ENCODE measurements around the gene NAA35. TPM values are rescaled to one million over a fixed set of nuclear protein-coding genes. Genes with fewer than 3 reads are reported as not detected.

NAA35 gene
- total and polyA plus RNA-seq, 9 of the 15 experiments (the other 6 are each of a cell fraction or from before 2014, with no cell fraction given), result 17.7 to 43.9 (median 29.0) TPM

DNA sequence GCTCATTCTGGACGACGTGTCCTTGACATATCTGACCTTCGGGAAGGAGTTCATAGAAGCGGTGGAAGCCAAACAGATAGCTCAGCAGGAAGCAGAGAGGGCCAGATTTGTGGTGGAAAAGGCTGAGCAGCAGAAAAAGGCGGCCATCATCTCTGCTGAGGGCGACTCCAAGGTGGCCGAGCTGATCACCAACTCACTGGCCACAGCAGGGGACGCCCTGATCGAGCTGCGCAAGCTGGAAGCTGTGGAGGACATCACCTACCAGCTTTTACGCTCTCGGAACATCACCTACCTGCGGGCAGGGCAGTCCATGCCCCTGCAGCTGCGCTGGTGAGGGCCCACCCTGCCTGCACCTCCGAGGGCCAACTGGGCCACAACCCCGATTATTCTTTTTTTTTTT, 41.6 kb upstream of the NAA35 start:
- no peak for ATAC-seq
- in situ Hi-C loops (cut with MboI), result no loop called here
- 53% methylated on average over 8 of the region's 16 CpGs for WGBS (ENCODE audit: insufficient coverage, low coverage, missing lambda C conversion rate)

More for the DNA sequence above, 41.6 kb upstream of the NAA35 start:
- no peak for TF ChIP-seq PKNOX1 (IDR thresholded peaks at IDR 0.05)
- TF ChIP-seq SRSF9 (IDR thresholded peaks at IDR 0.05; ENCODE audit: borderline replicate concordance, low read depth, low read length), result no peak
- TF ChIP-seq RAD21 (CRISPR knock-in tag; conservative IDR thresholded peaks at IDR 0.05 in 1 of 2, IDR thresholded peaks at IDR 0.05 in 1 of 2), result no peak
- no peak for TF ChIP-seq ELF2 (CRISPR knock-in tag; IDR thresholded peaks at IDR 0.05)
- TF ChIP-seq, protein P1, sequence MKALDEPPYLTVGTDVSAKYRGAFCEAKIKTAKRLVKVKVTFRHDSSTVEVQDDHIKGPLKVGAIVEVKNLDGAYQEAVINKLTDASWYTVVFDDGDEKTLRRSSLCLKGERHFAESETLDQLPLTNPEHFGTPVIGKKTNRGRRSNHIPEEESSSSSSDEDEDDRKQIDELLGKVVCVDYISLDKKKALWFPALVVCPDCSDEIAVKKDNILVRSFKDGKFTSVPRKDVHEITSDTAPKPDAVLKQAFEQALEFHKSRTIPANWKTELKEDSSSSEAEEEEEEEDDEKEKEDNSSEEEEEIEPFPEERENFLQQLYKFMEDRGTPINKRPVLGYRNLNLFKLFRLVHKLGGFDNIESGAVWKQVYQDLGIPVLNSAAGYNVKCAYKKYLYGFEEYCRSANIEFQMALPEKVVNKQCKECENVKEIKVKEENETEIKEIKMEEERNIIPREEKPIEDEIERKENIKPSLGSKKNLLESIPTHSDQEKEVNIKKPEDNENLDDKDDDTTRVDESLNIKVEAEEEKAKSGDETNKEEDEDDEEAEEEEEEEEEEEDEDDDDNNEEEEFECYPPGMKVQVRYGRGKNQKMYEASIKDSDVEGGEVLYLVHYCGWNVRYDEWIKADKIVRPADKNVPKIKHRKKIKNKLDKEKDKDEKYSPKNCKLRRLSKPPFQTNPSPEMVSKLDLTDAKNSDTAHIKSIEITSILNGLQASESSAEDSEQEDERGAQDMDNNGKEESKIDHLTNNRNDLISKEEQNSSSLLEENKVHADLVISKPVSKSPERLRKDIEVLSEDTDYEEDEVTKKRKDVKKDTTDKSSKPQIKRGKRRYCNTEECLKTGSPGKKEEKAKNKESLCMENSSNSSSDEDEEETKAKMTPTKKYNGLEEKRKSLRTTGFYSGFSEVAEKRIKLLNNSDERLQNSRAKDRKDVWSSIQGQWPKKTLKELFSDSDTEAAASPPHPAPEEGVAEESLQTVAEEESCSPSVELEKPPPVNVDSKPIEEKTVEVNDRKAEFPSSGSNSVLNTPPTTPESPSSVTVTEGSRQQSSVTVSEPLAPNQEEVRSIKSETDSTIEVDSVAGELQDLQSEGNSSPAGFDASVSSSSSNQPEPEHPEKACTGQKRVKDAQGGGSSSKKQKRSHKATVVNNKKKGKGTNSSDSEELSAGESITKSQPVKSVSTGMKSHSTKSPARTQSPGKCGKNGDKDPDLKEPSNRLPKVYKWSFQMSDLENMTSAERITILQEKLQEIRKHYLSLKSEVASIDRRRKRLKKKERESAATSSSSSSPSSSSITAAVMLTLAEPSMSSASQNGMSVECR (CRISPR knock-in tag; IDR thresholded peaks at IDR 0.05), result no peak
- TF ChIP-seq PHF20 (IDR thresholded peaks at IDR 0.05; ENCODE audit: partially characterized antibody), result no peak
- TF ChIP-seq HMG20A (CRISPR knock-in tag; conservative IDR thresholded peaks at IDR 0.05), result no peak
- no peak for TF ChIP-seq ZFP91 (CRISPR knock-in tag; IDR thresholded peaks at IDR 0.05)
- TF ChIP-seq MECOM (CRISPR knock-in tag; IDR thresholded peaks at IDR 0.05), result no peak
- TF ChIP-seq PHF8 (IDR thresholded peaks at IDR 0.05; ENCODE audit: borderline replicate concordance, low read length), result no peak
- no peak for TF ChIP-seq ZNF165 (CRISPR knock-in tag; IDR thresholded peaks at IDR 0.05; ENCODE audit: borderline replicate concordance)
- no TSS peak for BruUV-seq (replicated peaks)
- no peaks in the 10 kb centered on the region for H3K36me3 ChIP-seq (ENCODE audit: control insufficient read depth, insufficient read depth, low read length)
- peaks cover 0 to 6% of the 10 kb centered on the region in 2 experiments; a peak in 3 of 5 replicates for H3K4me1 ChIP-seq (replicated peaks in 1 of 2; ENCODE audit: control insufficient read depth in 2 of 2, insufficient read depth in 2 of 2, low read length in 2 of 2)
- CTCF ChIA-PET (ENCODE audit: low intra/inter-chr PET ratio), result no interaction called here
- DNase-seq (ENCODE audit: extremely low read depth in 1 of 4, low spot score in 3 of 4), result no peak
- H4K20me1 ChIP-seq (replicated peaks; ENCODE audit: control insufficient read depth, insufficient read depth, low read length), result no peaks in the 10 kb centered on the region
- no peaks in the 10 kb centered on the region for H3K9me3 ChIP-seq (replicated peaks; ENCODE audit: control insufficient read depth, insufficient read depth, low read depth, low read length)
- no peak overlapping the region for H3K27ac ChIP-seq (ENCODE audit: extremely low read depth, low read depth, low read length)
- no peaks in the 10 kb centered on the region; a peak in 1 of 5 replicates for H3K27me3 ChIP-seq (ENCODE audit: control insufficient read depth in 2 of 2, insufficient read depth in 2 of 2, low read length in 2 of 2)
- FAIRE-seq, result no peak
- intact Hi-C loops (cut with micrococcal nuclease), result no loop called here
- H3K4me3 ChIP-seq, result no peak overlapping the region
- no peak overlapping the region for H3K4me2 ChIP-seq (ENCODE audit: insufficient read depth, low read length)
- no peaks in the 10 kb centered on the region for H3K79me2 ChIP-seq (ENCODE audit: control insufficient read depth, insufficient read depth, low read length)
- H3K9ac ChIP-seq (ENCODE audit: insufficient read depth in 1 of 2, low read depth in 2 of 2, low read length in 2 of 2), result no peak overlapping the region
- no peak overlapping the region for H2AFZ ChIP-seq (ENCODE audit: low read depth, low read length)
- no peaks in the 10 kb centered on the region for H3K9me1 ChIP-seq (ENCODE audit: control insufficient read depth, insufficient read depth, low read length)
- POLR2A ChIA-PET, result no interaction called here
